Measurements from ENCODE around the gene PIP5K1C. TPM values are rescaled to one million over a fixed set of nuclear protein-coding genes. Genes with fewer than 3 reads are reported as not detected.
A peak's percentile ranks its signal among the peaks of the same experiment; 100 is the strongest.

Gene PIP5K1C
- total and polyA plus RNA-seq, 10 of the 15 experiments (the other 5 are each of a cell fraction or from before 2014, with no cell fraction given): 0.39 to 19.6 (median 5.3) TPM

DNA sequence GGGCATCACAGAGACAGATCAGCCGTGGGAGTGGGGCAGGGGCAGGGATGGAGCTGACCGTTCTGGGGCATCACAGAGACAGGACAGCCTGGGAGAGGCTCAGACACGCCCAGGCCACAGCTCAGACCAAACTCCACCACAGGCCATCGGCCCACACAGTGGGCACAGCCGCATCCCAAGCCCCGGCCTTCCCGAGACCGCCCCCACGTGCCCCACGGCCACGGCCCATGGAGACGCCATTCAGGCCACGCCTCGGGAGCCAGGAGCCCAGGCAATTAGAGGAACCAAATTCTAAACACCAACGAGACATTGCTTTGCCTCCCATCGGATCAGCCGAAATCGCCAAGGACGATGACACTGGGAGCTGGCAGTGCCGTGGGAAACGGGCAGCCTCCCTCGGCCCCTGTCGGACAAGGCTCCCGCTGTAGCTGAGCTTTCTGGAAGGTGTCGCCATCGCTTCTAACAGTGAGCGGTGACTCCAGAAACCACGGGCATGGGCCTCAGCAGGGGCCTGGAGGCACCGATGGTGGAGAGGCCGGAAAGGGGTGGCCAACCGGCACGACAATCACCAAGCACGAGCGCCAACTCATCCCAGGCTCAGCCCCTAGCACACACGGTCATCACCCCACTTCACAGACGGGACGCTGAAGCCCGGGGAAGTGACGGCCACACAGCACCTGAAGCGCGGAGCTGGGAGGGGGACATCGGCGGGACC is 2.4 kb downstream of the PIP5K1C start (continued):
- TF ChIP-seq, protein P1, sequence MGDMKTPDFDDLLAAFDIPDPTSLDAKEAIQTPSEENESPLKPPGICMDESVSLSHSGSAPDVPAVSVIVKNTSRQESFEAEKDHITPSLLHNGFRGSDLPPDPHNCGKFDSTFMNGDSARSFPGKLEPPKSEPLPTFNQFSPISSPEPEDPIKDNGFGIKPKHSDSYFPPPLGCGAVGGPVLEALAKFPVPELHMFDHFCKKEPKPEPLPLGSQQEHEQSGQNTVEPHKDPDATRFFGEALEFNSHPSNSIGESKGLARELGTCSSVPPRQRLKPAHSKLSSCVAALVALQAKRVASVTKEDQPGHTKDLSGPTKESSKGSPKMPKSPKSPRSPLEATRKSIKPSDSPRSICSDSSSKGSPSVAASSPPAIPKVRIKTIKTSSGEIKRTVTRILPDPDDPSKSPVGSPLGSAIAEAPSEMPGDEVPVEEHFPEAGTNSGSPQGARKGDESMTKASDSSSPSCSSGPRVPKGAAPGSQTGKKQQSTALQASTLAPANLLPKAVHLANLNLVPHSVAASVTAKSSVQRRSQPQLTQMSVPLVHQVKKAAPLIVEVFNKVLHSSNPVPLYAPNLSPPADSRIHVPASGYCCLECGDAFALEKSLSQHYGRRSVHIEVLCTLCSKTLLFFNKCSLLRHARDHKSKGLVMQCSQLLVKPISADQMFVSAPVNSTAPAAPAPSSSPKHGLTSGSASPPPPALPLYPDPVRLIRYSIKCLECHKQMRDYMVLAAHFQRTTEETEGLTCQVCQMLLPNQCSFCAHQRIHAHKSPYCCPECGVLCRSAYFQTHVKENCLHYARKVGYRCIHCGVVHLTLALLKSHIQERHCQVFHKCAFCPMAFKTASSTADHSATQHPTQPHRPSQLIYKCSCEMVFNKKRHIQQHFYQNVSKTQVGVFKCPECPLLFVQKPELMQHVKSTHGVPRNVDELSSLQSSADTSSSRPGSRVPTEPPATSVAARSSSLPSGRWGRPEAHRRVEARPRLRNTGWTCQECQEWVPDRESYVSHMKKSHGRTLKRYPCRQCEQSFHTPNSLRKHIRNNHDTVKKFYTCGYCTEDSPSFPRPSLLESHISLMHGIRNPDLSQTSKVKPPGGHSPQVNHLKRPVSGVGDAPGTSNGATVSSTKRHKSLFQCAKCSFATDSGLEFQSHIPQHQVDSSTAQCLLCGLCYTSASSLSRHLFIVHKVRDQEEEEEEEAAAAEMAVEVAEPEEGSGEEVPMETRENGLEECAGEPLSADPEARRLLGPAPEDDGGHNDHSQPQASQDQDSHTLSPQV (IDR thresholded peaks at IDR 0.05): no peak
- peak in 1 of 2 experiments; percentile 29; a peak in 1 of 4 replicates for TF ChIP-seq IKZF2 (IDR thresholded peaks at IDR 0.05)
- TF ChIP-seq IRF5 (IDR thresholded peaks at IDR 0.05; ENCODE audit: borderline replicate concordance): no peak
- TF ChIP-seq, protein P2, sequence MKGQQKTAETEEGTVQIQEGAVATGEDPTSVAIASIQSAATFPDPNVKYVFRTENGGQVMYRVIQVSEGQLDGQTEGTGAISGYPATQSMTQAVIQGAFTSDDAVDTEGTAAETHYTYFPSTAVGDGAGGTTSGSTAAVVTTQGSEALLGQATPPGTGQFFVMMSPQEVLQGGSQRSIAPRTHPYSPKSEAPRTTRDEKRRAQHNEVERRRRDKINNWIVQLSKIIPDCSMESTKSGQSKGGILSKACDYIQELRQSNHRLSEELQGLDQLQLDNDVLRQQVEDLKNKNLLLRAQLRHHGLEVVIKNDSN (IDR thresholded peaks at IDR 0.05; ENCODE audit: borderline replicate concordance, extremely low read length, insufficient read depth, low read depth, low read length): no peak
- 0 out of 2 replicates have a peak, but pooled peaks have one; percentile 34 for TF ChIP-seq LARP7 (IDR thresholded peaks at IDR 0.05)
- no peak for TF ChIP-seq YY1 (IDR thresholded peaks at IDR 0.05; ENCODE audit: low read depth, low read length)
- TF ChIP-seq NR2C1 (IDR thresholded peaks at IDR 0.05): no peak
- TF ChIP-seq SRF (IDR thresholded peaks at IDR 0.05; ENCODE audit: low read depth in 2 of 2, low read length in 2 of 2): no peak
- no peak for TF ChIP-seq NFXL1 (IDR thresholded peaks at IDR 0.05; ENCODE audit: borderline replicate concordance)
